CD4-positive, alpha-beta T cell treated with Interleukin-2 at 100 ng/mL for 4 hours (primary cell): ENCODE data around the gene SASH3.
A peak's percentile ranks its signal among the peaks of the same experiment; 100 is the strongest.

Experiments
- DNase-seq: peaks from one replicate; pipeline ENCODE4 v3.0.0-alpha.2; 2020; ENCODE audit warnings: low spot score

SASH3 gene

GRCh38 chrX:129759576-129760061, 20.1 kb upstream of the SASH3 start:
- peak; percentile 65 for DNase-seq

GRCh38 chrX:129760155-129760554, 19.6 kb upstream of the SASH3 start:
- DNase-seq, result no peak

GRCh38 chrX:129760981-129761380, 18.8 kb upstream of the SASH3 start:
- DNase-seq, result no peak

DNA sequence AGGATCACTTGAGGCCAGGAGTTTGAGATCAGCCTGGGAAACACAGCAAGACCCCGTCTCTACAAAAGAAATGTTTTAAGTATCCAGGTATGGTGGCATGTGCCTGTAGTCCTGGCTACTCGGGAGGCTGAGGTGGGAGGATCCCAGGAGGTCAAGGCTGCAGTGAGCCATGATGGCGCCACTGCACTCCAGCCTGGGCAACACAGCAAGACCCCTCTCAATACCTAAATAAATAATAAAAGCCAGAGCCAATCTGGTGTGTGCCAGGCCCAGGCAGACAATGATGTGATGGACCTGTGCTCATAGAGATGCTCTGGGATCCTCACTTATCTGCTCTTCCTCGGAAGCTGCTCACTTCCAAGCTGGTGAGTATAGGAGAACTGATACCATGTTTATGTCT, 18.2 kb upstream of the SASH3 start:
- no peak for DNase-seq

DNA sequence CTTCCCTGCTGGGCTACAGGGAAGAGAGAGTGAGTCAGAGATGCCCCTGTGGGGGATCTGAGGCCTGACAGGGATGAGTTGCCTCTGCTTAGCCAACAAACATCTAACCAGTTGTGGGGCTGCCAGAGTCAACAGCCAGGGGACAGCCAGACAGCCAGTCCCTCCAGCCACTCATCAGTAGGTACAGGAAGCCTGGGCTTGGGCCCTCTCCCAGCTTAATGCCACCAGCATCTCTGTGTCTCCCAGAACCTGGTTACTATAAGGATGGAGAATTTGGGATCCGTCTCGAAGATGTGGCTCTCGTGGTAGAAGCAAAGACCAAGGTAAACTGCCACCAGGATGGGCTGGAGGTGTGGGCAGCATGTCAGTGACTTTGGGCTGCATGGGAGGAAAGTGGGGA, 17.3 kb upstream of the SASH3 start:
- DNase-seq, result no peak

- no peak for DNase-seq
These were observed 16.1 kb upstream of the SASH3 start for GRCh38 chrX:129763666-129764065.

DNA sequence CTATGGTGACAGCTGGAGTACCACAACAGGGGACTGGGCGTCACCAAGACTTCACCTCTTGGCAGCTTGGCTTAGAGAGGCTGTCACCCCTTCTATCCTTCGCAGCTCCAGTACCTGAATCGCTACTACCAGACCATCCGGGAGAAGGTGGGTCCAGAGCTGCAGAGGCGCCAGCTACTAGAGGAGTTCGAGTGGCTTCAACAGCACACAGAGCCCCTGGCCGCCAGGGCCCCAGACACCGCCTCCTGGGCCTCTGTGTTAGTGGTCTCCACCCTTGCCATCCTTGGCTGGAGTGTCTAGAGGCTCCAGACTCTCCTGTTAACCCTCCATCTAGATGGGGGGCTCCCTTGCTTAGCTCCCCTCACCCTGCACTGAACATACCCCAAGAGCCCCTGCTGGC, 11.6 kb upstream of the SASH3 start:
- no peak for DNase-seq

- DNase-seq, result no peak
These were observed 10.9 kb upstream of the SASH3 start for GRCh38 chrX:129768586-129769466.

- DNase-seq, result peak; percentile 83
These were observed 10.1 kb upstream of the SASH3 start for GRCh38 chrX:129769467-129770154.

GRCh38 chrX:129771266-129771995, 8.3 kb upstream of the SASH3 start:
- DNase-seq, result peak; percentile 50

GRCh38 chrX:129772796-129773431, 6.8 kb upstream of the SASH3 start:
- DNase-seq, result no peak

DNA sequence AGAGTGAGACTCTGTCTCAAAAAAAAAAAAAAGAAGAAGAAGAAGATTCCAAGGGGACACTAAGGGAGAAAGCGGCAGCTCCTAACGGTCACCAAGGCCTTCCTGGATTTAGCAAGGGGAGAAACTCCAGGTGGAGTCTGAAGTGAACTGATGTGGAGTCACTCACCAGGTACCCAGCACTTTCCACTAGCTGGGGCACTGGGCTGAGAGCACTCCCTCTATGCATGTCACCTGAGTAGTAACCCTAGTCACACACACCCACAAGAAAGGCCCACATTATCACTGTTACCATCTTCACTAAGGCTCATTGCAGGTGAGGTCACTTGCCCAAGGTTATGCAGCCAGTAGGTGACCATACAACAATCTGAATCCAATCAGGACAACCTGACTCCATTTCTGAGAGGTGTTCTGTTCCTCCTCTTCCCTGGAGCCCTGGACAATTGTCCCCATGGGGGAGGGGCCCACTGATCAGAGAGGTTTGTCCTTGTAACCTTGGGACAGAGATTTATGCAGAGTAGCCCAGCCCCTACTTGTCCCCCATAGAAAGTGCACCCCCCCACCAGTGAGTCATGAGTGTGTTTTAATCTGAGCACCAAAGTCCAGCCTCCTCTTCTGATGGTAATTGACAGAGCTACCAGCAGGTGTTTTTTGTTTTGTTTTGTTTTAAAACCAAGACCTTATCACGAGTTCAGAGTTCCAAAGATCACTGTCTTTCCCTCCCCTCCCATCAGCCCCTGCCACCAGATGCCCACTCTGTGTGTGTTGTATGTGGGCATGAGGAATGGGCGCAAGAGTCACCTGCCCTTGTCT, 5.9 kb upstream of the SASH3 start:
- DNase-seq, result peak; percentile 53

GRCh38 chrX:129777218-129778030, 2.3 kb upstream of the SASH3 start:
- peak; percentile 65 for DNase-seq

DNA sequence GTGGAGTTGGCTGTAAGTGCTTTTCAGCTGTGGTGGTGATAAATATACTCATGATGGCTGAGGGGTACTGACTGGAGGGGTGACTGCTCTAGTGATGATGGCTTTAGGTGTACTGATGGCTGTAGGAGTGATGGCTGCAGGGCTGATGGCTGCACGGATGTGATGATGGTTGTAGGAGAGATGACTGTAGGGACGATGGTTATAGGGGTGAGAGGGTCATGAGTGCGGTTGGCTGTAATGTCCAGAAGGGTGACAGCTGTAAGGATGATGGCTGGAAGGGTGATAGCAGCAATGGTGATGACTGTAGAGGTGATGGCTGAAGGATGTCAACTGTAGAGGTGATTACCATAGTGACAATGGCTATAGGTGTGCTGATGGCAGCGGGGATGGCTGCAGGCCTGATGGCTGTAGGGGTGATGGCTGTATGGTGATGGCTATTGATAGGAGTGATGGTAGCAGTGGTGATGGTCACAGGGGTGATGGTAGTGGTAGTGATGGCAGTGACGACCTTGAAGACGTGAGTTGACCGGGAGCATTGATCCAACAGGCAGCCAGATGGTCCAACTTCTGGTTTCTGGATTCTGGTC, 570 bp upstream of the SASH3 start:
- DNase-seq, result no peak

DNA sequence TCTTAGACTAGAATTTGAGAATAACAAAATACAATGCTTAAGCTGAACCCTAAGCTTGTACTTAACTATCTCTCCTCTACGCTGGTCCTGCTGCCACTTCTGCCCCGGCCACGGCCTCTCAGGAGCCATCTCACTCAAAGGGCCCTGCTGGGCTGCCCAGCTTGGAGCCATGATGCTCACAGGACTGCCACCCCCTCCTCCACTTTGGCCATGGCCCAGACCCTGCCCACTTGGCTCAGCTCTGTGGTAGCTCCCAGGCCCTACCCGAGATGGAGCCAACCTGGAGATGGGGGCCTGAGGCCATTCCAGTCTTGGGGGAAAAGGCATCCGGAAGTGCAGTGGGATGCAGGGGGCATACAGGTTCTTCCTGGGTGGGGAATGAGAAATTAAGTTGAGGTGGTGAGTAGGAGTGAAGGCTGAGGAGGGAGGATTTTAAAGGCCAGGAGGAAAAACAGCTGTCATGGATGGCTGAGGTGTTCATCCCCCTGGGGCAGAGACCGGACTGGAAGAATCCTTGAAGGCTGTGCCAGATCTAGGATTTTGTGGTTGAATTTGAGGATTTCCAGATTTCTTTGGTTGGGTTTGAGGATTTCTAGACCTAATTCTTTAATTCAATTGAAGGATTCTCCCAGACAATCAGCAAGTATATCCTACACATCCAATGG, 824 bp downstream of the SASH3 start:
- no peak for DNase-seq

- peak; percentile 84 for DNase-seq
These were observed 1.5 kb downstream of the SASH3 start for GRCh38 chrX:129781134-129781672.

DNA sequence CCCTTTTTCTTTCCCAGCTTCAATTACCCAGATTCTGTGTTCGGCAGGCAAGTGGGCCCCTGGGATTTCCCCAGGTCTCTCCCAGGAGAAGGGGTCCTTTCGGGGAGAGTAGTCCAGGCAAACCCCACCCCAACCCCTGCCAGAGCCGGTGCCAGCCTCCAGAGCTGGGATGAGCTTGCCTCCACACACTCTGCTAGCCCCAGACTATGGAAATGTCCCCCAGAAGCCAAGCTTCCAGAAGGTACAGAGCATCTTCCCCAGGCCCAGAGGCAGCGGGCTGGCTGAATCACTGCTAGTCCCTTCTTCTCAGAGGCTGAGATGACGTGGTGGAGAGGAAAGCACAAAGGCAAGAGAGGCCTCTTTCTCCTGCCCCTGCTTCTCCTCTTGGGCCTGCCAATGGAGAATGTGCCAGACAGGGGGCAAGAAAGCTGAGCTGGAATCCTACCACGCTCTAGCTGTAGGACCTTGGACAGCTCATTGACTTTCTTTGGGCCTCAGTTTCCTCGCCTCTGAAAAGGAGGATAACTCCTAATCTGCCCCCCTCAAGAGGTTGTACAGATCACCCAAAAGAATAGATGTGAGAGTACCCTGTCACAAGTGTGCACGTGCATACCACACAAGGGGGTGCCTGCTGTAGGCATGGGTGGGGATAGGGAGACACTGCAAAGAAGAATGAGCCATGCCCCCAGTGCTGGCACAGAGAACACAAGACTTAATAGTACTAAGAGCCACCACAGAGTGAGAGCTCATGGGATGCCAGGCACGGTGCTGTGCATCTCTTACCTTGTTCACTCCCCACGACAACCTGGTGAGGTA, 2.1 kb downstream of the SASH3 start:
- peak; percentile 43 for DNase-seq

DNA sequence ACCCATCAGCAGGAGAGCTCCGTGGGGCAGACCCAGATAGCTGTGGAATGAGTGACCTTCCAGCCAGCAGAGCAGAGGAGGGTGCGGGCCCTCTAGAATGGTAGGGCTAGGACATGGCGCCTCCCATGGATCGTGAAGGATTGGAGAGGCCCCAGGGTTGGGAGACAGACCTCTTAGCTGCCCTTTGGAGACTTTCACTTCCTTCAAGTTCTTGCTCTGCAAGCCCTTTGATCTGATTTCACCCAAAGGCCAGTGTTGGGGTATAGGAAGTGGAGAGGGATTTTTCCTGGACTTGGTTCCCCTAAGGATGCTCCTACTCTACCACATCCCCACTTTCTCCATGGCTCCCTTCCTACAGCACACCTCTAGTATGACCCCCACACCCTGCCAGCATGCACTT, 3.0 kb downstream of the SASH3 start:
- DNase-seq, result no peak
